GM12864 (cell line): ENCODE data around the gene METTL17.

Source experiments
- DNase-seq: peaks from one replicate; pipeline ENCODE4 v3.0.0-alpha.2; 2011; ENCODE audit warnings: low read depth
- H3K4me3 ChIP-seq: 2 replicates; pipeline ENCODE4 v1.5.1; 2011; ENCODE audit warnings: mild to moderate bottlenecking, low read depth, low read length, control low read depth
- CTCF ChIP-seq: IDR thresholded peaks from 2 replicates; pipeline ENCODE4 v1.5.1; 2011; ENCODE audit warnings: low read depth, mild to moderate bottlenecking, moderate library complexity, low read length, control low read depth, inconsistent platforms; ENCODE audit errors: missing control alignments

The METTL17 gene

GRCh38 chr14:21015312-21015711 lies 25.5 kb downstream of the METTL17 start:
- TF ChIP-seq CTCF = no peak
- DNase-seq = no peak

GRCh38 chr14:21016413-21017190 lies 26.8 kb downstream of the METTL17 start:
- H3K4me3 ChIP-seq = no peak overlapping the region
- DNase-seq = no peak
- TF ChIP-seq CTCF = no peak

More at GRCh38 chr14:21015312-21015711, 25.5 kb downstream of the METTL17 start:
- no peak overlapping the region for H3K4me3 ChIP-seq

- H3K4me3 ChIP-seq = no peak overlapping the region
- TF ChIP-seq CTCF = no peak
- no peak for DNase-seq
Observed at GRCh38 chr14:21017528-21018245, 27.9 kb downstream of the METTL17 start.

- no peak overlapping the region for H3K4me3 ChIP-seq
- no peak for TF ChIP-seq CTCF
- DNase-seq = no peak
Observed at GRCh38 chr14:21018286-21018685, 28.5 kb downstream of the METTL17 start.

GRCh38 chr14:21018781-21019180 lies 29.0 kb downstream of the METTL17 start:
- DNase-seq = no peak
- no peak for TF ChIP-seq CTCF
- H3K4me3 ChIP-seq = no peak overlapping the region

- TF ChIP-seq CTCF = no peak
- no peak for DNase-seq
- no peak overlapping the region for H3K4me3 ChIP-seq
Observed at GRCh38 chr14:21019366-21019765, 29.6 kb downstream of the METTL17 start.
